Panc1 (cell line): ENCODE data around the gene AP4M1. TPM values are rescaled to one million over a fixed set of nuclear protein-coding genes. Genes with fewer than 3 reads are reported as not detected.

Experiments used
- ATAC-seq: fragments of 200-7000 bp; cut with Tn5 transposase; 2 replicates; pipeline ENCODE4 v1.9.1; 2020; ENCODE audit warnings: mild to moderate bottlenecking, moderate library complexity
- BruUV-seq: library from RNA; stranded (reverse); fragments of 400-500 nt; replicated peaks from 2 replicates; lab custom pipeline; 2021; lab: Mats Ljungman, UMichigan
- CTCF ChIA-PET: fragments of 300-600 bp; sonication (Branson Sonifier 250); formaldehyde crosslinking; loops from one replicate; lab custom pipeline; 2022; ENCODE audit warnings: antibody characterized with exemption; lab: Charles Lee
- POLR2A ChIA-PET: fragments of 300-600 bp; sonication (Branson Sonifier 250); formaldehyde crosslinking; loops from one replicate; lab custom pipeline; 2022; ENCODE audit warnings: antibody characterized with exemption; lab: Charles Lee
- DNase-seq: peaks from one replicate; pipeline ENCODE4 v3.0.0-alpha.2; 2010; ENCODE audit warnings: low read depth, low spot score
- H3K27ac ChIP-seq: 2 replicates; pipeline ENCODE4 v1.5.1; 2011; ENCODE audit warnings: mild to moderate bottlenecking, low read length, inconsistent platforms
- H3K27me3 ChIP-seq: fragments of 200-500 bp; sonication (Bioruptor generic); 2 replicates; pipeline ENCODE4 v1.6.0; 2014; ENCODE audit warnings: low read length, inconsistent platforms; ENCODE audit not compliant: control insufficient read depth, insufficient read depth
- H3K36me3 ChIP-seq: fragments of 200-500 bp; sonication (Bioruptor generic); 2 replicates; pipeline ENCODE4 v1.5.1; 2014; ENCODE audit warnings: inconsistent platforms, mild to moderate bottlenecking, low read length, moderate library complexity; ENCODE audit not compliant: control insufficient read depth, insufficient read depth
- H3K4me1 ChIP-seq: 2 replicates; pipeline ENCODE4 v1.5.1; 2011; ENCODE audit warnings: inconsistent platforms, mild to moderate bottlenecking, low read length, moderate library complexity; ENCODE audit not compliant: control insufficient read depth, insufficient read depth
- H3K4me3 ChIP-seq, 2 experiments: 2 replicates each; pipeline ENCODE4 v1.5.1; 2011 to 2012; ENCODE audit warnings: low read depth in 2 of 2, low read length in 2 of 2, mild to moderate bottlenecking in 2 of 2, inconsistent platforms in 1 of 2, moderate library complexity in 1 of 2
- H3K9me3 ChIP-seq: fragments of 200-500 bp; sonication (Bioruptor generic); 2 replicates; pipeline ENCODE4 v1.5.1; 2014; ENCODE audit warnings: low read depth, mild to moderate bottlenecking, inconsistent platforms, low read length, moderate library complexity; ENCODE audit not compliant: control insufficient read depth, insufficient read depth
- CTCF ChIP-seq: fragments of 450-650 bp; IDR thresholded peaks from 2 replicates; pipeline ENCODE4 v1.5.1; 2017; ENCODE audit warnings: mild to moderate bottlenecking
- POLR2AphosphoS5 ChIP-seq: IDR thresholded peaks from 2 replicates; pipeline ENCODE4 v1.6.1; 2012; ENCODE audit warnings: mild to moderate bottlenecking, low read depth, low read length, moderate library complexity
- REST ChIP-seq, 2 experiments: IDR thresholded peaks; 2 replicates each; pipeline ENCODE4 v1.6.1; 2011 to 2012; ENCODE audit warnings: low read depth in 2 of 2, control low read depth in 1 of 2, low read length in 1 of 2, mild to moderate bottlenecking in 1 of 2, moderate library complexity in 1 of 2; ENCODE audit not compliant: insufficient read depth in 1 of 2
- SIN3A ChIP-seq: IDR thresholded peaks from 2 replicates; pipeline ENCODE4 v1.6.1; 2012; ENCODE audit warnings: low read depth, mild to moderate bottlenecking, low read length, moderate library complexity, borderline replicate concordance; ENCODE audit not compliant: insufficient read depth
- TCF7L2 ChIP-seq: IDR thresholded peaks from 2 replicates; pipeline ENCODE4 v1.6.1; 2011; ENCODE audit warnings: mild to moderate bottlenecking, low read depth, low read length, inconsistent platforms
- in situ Hi-C: cut with HindIII; loops from 2 replicates; pipeline ENCODE4 v1.10.0; 2016; ENCODE audit warnings: low sequenced_read_pairs, low pct_unique_long_range_greater_than_20kb
- intact Hi-C: fragments of 100-400 bp; cut with micrococcal nuclease; formaldehyde crosslinking; loops from one replicate; pipeline ENCODE4 v1.10.0; 2022; ENCODE audit not compliant: unreplicated experiment
- total RNA-seq: library from RNA; stranded (reverse); gene quantifications from one replicate; pipeline ENCODE4 v1.2.1, GENCODE V29; 2021; ENCODE audit not compliant: unreplicated experiment

Gene AP4M1
- total RNA-seq, 1 experiment from 2014 or later = 42.6 TPM

DNA sequence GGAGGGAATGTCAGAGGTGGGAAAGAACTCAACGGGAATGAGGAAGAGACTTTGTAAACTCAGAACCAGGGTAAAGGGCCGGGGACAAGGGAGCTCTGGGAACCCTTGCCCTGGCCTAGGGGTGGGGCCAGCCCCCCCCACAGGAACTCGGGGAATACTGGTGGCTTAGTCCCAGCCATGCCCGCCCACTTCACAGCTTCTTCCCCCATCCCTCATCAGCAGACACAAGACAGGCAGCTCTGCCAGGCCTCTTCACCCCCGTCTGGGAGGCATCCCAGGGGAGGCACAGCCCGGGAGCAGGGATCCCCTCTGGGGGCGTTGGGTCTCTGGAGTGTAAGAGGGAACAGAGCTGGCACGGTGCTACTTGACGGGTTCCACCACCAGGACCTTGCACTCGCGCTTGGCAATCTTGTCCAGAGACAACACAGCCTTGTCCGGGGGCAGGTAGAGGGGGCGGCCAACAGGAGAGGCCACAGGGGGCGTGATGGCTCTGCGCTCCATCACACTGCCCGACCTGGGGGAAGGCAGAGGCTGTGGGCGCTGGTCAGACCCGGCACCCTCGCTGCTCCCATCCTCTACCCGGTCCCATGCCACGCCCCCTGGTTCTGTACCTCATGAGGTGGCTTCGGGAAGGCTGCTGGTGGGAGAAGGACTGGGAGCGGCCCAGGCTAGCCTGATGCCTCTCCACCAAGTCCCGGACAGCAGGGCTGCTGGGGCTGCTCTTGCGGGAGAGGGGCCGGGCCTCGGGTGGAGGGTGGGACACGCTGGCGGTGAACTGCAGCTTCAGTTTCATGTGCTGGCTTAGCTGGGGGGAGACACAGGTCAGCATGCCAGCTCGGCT is 53.4 kb downstream of the AP4M1 start:
- ChIA-PET POLR2A (interaction anchor here (0.6 kb wide), 1 partner anchor 53 kb away, joined by 8 read pairs; the partner anchor contains the start of gene AP4M1), CTCF (no interaction called here)
- TF ChIP-seq POLR2AphosphoS5 (peak; percentile 45; the same call in 1 of the 2 replicates), TCF7L2 (no peak)
- H3K9me3 ChIP-seq = no peaks in the 10 kb centered on the region
- H3K36me3 ChIP-seq = peaks cover 6% of the 10 kb centered on the region
- intact Hi-C loops = no loop called here
- no TSS peak for BruUV-seq
- DNase-seq (no peak), ATAC-seq (peak; percentile 7; the same call in 1 of the 2 replicates)
- H3K27me3 ChIP-seq = no peaks in the 10 kb centered on the region
- in situ Hi-C loops = no loop called here
- H3K27ac ChIP-seq = no peak overlapping the region; the same call in 1 of the 2 replicates
- H3K4me1 ChIP-seq = peaks cover 49% of the 10 kb centered on the region
- H3K4me3 ChIP-seq = no peak overlapping the region

DNA sequence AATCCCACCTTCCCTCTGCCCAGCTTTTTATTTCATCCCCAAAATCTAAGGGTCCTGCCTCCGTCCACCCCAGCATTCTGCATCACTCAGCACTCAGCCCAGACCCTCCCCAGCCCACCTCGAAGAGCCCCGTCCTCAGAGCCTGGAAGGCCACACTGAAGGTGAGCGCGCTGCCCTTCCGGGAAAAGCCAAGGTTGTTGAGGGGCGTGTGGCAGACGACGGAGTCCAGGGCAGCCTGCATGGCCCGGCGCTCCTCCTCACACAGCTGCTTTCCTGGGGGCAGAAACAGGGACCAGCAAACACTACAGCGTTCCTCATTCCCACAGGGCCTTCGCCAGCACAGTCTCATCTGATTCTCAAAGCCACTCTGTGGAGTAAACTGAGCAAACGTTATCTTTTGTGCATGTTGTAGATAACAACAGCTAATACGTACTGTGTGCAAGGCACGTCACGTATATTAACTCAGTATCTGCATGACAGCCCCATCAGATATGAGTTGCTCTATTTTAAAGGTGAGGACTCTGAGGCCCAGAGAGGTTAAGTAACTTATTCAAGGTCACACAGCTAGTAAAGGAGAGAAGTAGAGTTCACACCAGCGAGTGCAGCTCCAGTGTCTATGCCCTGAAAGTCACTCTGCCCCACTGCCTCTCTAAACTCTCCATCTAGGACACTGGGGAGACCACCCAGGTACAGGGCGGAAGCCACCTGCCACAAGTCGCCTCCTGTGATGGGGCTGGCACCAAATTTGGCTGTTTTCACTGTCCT is 54.3 kb downstream of the AP4M1 start:
- Histone ChIP-seq H3K36me3 (peaks cover 6% of the 10 kb centered on the region), H3K9me3 (no peaks in the 10 kb centered on the region), H3K27ac (peak overlapping the region; percentile 81), H3K4me1 (peaks cover 44% of the 10 kb centered on the region), H3K4me3 (no peak overlapping the region), H3K27me3 (no peaks in the 10 kb centered on the region)
- BruUV-seq = no TSS peak
- TF ChIP-seq POLR2AphosphoS5 = no peak
- TF ChIP-seq CTCF = no peak
- TF ChIP-seq TCF7L2 = no peak
- no peak for TF ChIP-seq REST (IDR thresholded peaks at IDR 0.05; ENCODE audit: insufficient read depth in 1 of 2, low read depth in 2 of 2, low read length in 1 of 2)
- no peak for TF ChIP-seq SIN3A
- ATAC-seq = no peak
- intact Hi-C loops (no loop called here), in situ Hi-C loops (no loop called here)
- ChIA-PET CTCF (no interaction called here), POLR2A (no interaction called here)
- DNase-seq = no peak
